HG03135 (cell line): ENCODE measurements around the gene ZNF827.

ENCODE experiments used
- ATAC-seq: cut with Tn5 transposase; IDR thresholded peaks from one replicate; pipeline ENCODE4 v1.9.1; 2021; ENCODE audit warnings: mild to moderate bottlenecking, moderate library complexity; ENCODE audit not compliant: unreplicated experiment

ZNF827 gene

GRCh38 chr4:145723336-145723735 lies 215.3 kb downstream of the ZNF827 start:
- no peak for ATAC-seq

GRCh38 chr4:145722561-145722960 lies 216.1 kb downstream of the ZNF827 start:
- ATAC-seq, result no peak

GRCh38 chr4:145720656-145721055 lies 218.0 kb downstream of the ZNF827 start:
- ATAC-seq, result peak; percentile 11

GRCh38 chr4:145719752-145720624 lies 218.6 kb downstream of the ZNF827 start:
- ATAC-seq, result peak; percentile 66

GRCh38 chr4:145716661-145717200 lies 221.9 kb downstream of the ZNF827 start:
- no peak for ATAC-seq

- ATAC-seq, result no peak
Measured at GRCh38 chr4:145716200-145716599, 222.4 kb downstream of the ZNF827 start.

- ATAC-seq, result no peak
Measured at GRCh38 chr4:145709843-145710242, 228.8 kb downstream of the ZNF827 start.

GRCh38 chr4:145709336-145709735 lies 229.3 kb downstream of the ZNF827 start:
- ATAC-seq, result no peak
